A673 (cell line): ENCODE measurements around the gene ACBD3.

Experiments
- EZH2 ChIP-seq: fragments of 200-600 bp; sonication (generic); IDR thresholded peaks from 2 replicates; pipeline ENCODE4 v1.6.1; 2017; ENCODE audit warnings: borderline replicate concordance, low read depth, mild to moderate bottlenecking, mixed read lengths, antibody characterized with exemption, low read length; ENCODE audit not compliant: poor library complexity, severe bottlenecking
- TF ChIP-seq, protein P1 (sequence below): fragments of 300-800, 200-600 bp; sonication (generic); conservative IDR thresholded peaks from 2 replicates; pipeline ENCODE4 v1.5.1; 2017; ENCODE audit warnings: low read depth, mild to moderate bottlenecking, antibody characterized with exemption, low read length, moderate library complexity, mixed read lengths

DNA sequence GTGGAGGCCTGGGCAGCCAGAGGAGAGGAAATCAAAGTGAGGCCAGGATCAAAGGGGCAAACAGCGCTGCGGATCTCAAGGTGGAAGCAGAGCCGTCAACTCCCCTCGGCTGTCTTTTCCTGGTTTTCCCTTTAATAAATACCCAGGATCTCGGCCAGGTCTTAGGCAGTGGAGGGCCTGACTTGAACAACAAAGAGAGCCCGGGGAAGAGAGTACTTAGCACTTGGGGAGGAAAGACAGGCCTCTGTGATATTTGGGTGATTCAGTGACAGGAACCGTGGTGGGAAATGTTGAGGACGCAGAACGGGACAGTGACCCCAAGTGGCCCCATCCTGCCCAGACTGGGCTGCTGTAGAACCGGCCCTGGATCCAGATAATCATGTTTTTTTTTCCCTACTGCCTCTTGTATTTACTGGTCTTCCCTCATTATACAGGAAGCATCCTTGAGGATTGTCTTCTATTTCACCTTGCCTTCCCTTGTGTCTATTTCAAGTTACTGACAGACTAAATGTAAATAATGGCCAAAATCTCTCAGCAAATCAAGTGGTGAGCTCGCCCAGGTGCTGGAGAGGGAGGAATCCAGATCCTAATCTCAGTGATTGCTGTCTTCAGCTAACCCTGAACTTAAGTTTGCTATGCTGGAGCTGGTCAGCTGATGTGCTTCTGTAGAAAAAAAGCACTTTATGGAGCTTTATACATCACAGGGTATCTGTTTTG is 34.1 kb upstream of the ACBD3 start:
- no peak for TF ChIP-seq EZH2
- TF ChIP-seq, protein P1, sequence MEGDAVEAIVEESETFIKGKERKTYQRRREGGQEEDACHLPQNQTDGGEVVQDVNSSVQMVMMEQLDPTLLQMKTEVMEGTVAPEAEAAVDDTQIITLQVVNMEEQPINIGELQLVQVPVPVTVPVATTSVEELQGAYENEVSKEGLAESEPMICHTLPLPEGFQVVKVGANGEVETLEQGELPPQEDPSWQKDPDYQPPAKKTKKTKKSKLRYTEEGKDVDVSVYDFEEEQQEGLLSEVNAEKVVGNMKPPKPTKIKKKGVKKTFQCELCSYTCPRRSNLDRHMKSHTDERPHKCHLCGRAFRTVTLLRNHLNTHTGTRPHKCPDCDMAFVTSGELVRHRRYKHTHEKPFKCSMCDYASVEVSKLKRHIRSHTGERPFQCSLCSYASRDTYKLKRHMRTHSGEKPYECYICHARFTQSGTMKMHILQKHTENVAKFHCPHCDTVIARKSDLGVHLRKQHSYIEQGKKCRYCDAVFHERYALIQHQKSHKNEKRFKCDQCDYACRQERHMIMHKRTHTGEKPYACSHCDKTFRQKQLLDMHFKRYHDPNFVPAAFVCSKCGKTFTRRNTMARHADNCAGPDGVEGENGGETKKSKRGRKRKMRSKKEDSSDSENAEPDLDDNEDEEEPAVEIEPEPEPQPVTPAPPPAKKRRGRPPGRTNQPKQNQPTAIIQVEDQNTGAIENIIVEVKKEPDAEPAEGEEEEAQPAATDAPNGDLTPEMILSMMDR, result no peak
